ENCODE measurements around the gene IL1RL2. TPM values are rescaled to one million over a fixed set of nuclear protein-coding genes. Genes with fewer than 3 reads are reported as not detected.

Gene IL1RL2
- total and polyA plus RNA-seq, 2 donors from 2014 or later, result 1.4 to 1.8 TPM

DNA sequence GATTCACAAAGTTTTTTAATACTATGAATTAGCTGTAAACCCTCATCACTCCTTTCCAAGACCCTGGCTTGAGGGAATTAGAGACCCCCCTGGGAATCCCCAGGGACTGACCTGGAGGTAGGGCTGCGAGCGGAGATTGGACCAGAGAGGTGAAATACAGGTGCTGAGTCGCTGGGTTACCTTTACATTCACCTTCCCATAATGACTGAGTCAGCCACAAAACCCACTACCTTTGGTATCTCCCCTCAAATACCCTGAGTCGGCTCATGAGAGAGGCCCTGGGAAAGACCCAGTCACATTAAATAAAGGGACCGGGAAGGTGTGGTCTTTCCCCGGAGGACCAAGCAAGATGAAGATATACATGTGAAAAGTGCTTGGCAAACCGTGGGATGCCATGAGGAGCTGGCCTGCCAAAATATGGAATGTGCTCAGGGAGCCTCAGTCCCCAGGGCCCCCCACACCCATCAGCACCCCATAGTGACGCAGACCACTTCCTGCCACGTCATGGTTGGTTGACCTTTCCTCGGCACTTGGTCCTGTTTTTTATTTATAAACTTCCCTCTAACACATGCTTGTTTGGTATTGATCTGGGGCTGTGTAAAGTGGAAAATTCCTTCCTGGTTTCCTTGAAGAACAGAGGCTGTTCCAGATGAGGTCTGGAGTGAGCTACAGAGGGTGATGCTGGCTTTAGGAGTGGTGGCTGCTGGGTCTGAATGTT is 51.4 kb downstream of the IL1RL2 start:
- DNase-seq (no peak), FAIRE-seq (no peak)
- Histone ChIP-seq H3K4me3 (ENCODE audit: low read length in 3 of 3) (no peak overlapping the region), H3K27me3 (ENCODE audit: control insufficient read depth, insufficient read depth, low read length) (no peaks in the 10 kb centered on the region), H3K9me3 (ENCODE audit: control insufficient read depth in 2 of 3, insufficient read depth in 1 of 3, low read length in 3 of 3) (no peaks in the 10 kb centered on the region), H3K4me1 (ENCODE audit: control insufficient read depth in 2 of 3, insufficient read depth in 2 of 3, low read depth in 1 of 3, low read length in 3 of 3) (peaks cover 3 to 8% (median 4%) of the 10 kb centered on the region in 3 donors), H3K36me3 (ENCODE audit: control insufficient read depth in 2 of 3, insufficient read depth in 3 of 3, low read length in 3 of 3) (no peaks in the 10 kb centered on the region), H3K27ac (ENCODE audit: low read depth in 2 of 2, low read length in 2 of 2) (peak overlapping the region; percentile 18 to 23), H3K9ac (ENCODE audit: low read length in 3 of 3) (no peak overlapping the region)
- intact Hi-C loops (cut with DNase I), result loop anchor here (10.0 kb wide), 1 partner anchor 213 kb away; no protein-coding TSS in a partner anchor
- TF ChIP-seq, protein P1, sequence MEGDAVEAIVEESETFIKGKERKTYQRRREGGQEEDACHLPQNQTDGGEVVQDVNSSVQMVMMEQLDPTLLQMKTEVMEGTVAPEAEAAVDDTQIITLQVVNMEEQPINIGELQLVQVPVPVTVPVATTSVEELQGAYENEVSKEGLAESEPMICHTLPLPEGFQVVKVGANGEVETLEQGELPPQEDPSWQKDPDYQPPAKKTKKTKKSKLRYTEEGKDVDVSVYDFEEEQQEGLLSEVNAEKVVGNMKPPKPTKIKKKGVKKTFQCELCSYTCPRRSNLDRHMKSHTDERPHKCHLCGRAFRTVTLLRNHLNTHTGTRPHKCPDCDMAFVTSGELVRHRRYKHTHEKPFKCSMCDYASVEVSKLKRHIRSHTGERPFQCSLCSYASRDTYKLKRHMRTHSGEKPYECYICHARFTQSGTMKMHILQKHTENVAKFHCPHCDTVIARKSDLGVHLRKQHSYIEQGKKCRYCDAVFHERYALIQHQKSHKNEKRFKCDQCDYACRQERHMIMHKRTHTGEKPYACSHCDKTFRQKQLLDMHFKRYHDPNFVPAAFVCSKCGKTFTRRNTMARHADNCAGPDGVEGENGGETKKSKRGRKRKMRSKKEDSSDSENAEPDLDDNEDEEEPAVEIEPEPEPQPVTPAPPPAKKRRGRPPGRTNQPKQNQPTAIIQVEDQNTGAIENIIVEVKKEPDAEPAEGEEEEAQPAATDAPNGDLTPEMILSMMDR (IDR thresholded peaks at IDR 0.05; ENCODE audit: borderline replicate concordance, extremely low read depth, insufficient read depth), result no peak

DNA sequence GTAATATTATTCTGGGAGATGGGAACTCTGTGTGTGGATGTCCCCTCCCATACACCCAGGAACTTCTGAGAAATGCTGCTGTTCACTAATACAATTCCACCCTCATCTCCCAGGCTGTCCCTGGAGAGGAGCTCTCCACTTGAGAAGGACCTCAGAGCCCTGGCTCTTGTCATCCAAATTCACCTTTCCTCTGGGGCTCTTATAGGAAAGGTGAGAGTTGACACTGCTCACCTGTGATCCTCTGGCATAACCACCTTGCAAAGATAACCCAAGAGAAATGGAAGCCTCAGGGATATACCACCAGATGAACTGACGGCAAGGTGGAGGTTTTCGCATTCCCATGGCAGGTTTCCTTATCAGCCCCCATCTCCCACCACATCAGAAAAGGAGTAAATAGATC is 52.0 kb downstream of the IL1RL2 start:
- H3K4me1 ChIP-seq (ENCODE audit: control insufficient read depth in 2 of 3, insufficient read depth in 2 of 3, low read depth in 1 of 3, low read length in 3 of 3), result peaks cover 3 to 8% (median 4%) of the 10 kb centered on the region in 3 donors
- H3K27ac ChIP-seq (ENCODE audit: low read depth in 2 of 2, low read length in 2 of 2), result peak overlapping the region in 1 of 2 donors; percentile 18
- H3K4me3 ChIP-seq (ENCODE audit: low read length in 3 of 3), result no peak overlapping the region
- H3K27me3 ChIP-seq (ENCODE audit: control insufficient read depth, insufficient read depth, low read length), result no peaks in the 10 kb centered on the region
- H3K9me3 ChIP-seq (ENCODE audit: control insufficient read depth in 2 of 3, insufficient read depth in 1 of 3, low read length in 3 of 3), result no peaks in the 10 kb centered on the region
- intact Hi-C loops (cut with DNase I), result loop anchor here (10.0 kb wide), 1 partner anchor 214 kb away; no protein-coding TSS in a partner anchor
- H3K9ac ChIP-seq (ENCODE audit: low read length in 3 of 3), result no peak overlapping the region
- DNase-seq (no peak), FAIRE-seq (no peak)
- TF ChIP-seq, protein P1 (IDR thresholded peaks at IDR 0.05; ENCODE audit: borderline replicate concordance, extremely low read depth, insufficient read depth), result no peak
- H3K36me3 ChIP-seq (ENCODE audit: control insufficient read depth in 2 of 3, insufficient read depth in 3 of 3, low read length in 3 of 3), result no peaks in the 10 kb centered on the region

DNA sequence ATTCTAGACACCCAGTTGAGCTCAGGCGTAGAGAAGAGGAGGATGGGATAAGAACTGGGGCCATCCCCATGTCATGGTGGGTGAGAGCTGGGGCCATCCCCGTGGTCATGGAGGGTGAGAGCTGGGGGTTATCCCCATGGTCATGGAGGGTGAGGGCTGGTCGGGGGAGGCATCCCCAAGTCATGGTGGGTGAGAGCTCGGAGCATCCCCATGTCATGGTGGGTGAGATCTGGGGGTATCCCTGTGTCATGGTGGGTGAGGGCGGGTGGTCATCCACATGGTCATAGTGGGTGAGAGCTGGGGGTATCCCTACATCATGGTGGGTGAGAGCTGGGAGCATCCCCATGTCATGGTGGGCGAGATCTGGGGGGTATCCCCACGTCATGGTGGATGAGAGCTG is 52.5 kb downstream of the IL1RL2 start:
- TF ChIP-seq, protein P1 (IDR thresholded peaks at IDR 0.05; ENCODE audit: borderline replicate concordance, extremely low read depth, insufficient read depth), result no peak
- intact Hi-C loops (cut with DNase I), result loop anchor here (10.0 kb wide), 1 partner anchor 215 kb away; no protein-coding TSS in a partner anchor
- FAIRE-seq, result no peak

More for the DNA sequence above, 52.5 kb downstream of the IL1RL2 start:
- Histone ChIP-seq H3K36me3 (ENCODE audit: control insufficient read depth in 2 of 3, insufficient read depth in 3 of 3, low read length in 3 of 3) (no peaks in the 10 kb centered on the region), H3K9ac (ENCODE audit: low read length in 3 of 3) (no peak overlapping the region), H3K4me1 (ENCODE audit: control insufficient read depth in 2 of 3, insufficient read depth in 2 of 3, low read depth in 1 of 3, low read length in 3 of 3) (peaks cover 3 to 8% (median 4%) of the 10 kb centered on the region in 3 donors), H3K27me3 (ENCODE audit: control insufficient read depth, insufficient read depth, low read length) (no peaks in the 10 kb centered on the region), H3K4me3 (ENCODE audit: low read length in 3 of 3) (no peak overlapping the region), H3K9me3 (ENCODE audit: control insufficient read depth in 2 of 3, insufficient read depth in 1 of 3, low read length in 3 of 3) (no peaks in the 10 kb centered on the region), H3K27ac (ENCODE audit: low read depth in 2 of 2, low read length in 2 of 2) (peak overlapping the region in 1 of 2 donors; percentile 12)
- DNase-seq, result no peak

Data from kidney (tissue), 14 donors.